Endometrial microvascular endothelial cells (primary cell): ENCODE results near the gene PREX1. TPM values are rescaled to one million over a fixed set of nuclear protein-coding genes. Genes with fewer than 3 reads are reported as not detected.

Experiments
- in situ Hi-C: cut with HindIII; loops from 2 replicates; pipeline ENCODE4 v1.10.0; 2017; ENCODE audit warnings: low sequenced_read_pairs, low pct_unique_long_range_greater_than_20kb; ENCODE audit errors: inconsistent ontology term
- total RNA-seq: library from RNA; depleted of rRNA; stranded (reverse); fragments of >200 nt; gene quantifications from one replicate; pipeline ENCODE4 v1.2.3, GENCODE V29; 2015; ENCODE audit errors: inconsistent ontology term

Gene PREX1
- total RNA-seq, 1 donor from 2014 or later = 60.5 TPM

- in situ Hi-C loops = no loop called here
Observed at GRCh38 chr20:48684501-48685041, 143.2 kb downstream of the PREX1 start.

- in situ Hi-C loops = no loop called here
Observed at GRCh38 chr20:48683467-48684175, 144.2 kb downstream of the PREX1 start.

- in situ Hi-C loops = no loop called here
Observed at GRCh38 chr20:48682529-48683363, 145.1 kb downstream of the PREX1 start.

- in situ Hi-C loops = no loop called here
Observed at GRCh38 chr20:48681873-48682426, 145.8 kb downstream of the PREX1 start.

- in situ Hi-C loops = no loop called here
Observed at GRCh38 chr20:48681201-48681872, 146.5 kb downstream of the PREX1 start.

GRCh38 chr20:48680650-48681049 is 147.1 kb downstream of the PREX1 start:
- in situ Hi-C loops = no loop called here

GRCh38 chr20:48679599-48679998 is 148.2 kb downstream of the PREX1 start:
- in situ Hi-C loops = no loop called here

GRCh38 chr20:48679011-48679410 is 148.8 kb downstream of the PREX1 start:
- in situ Hi-C loops = no loop called here

GRCh38 chr20:48678421-48678820 is 149.4 kb downstream of the PREX1 start:
- in situ Hi-C loops = no loop called here

GRCh38 chr20:48676795-48677460 is 150.9 kb downstream of the PREX1 start:
- in situ Hi-C loops = no loop called here

GRCh38 chr20:48676125-48676524 is 151.7 kb downstream of the PREX1 start:
- in situ Hi-C loops = no loop called here

GRCh38 chr20:48674461-48674860 is 153.3 kb downstream of the PREX1 start:
- in situ Hi-C loops = no loop called here

- in situ Hi-C loops = no loop called here
Observed at GRCh38 chr20:48673507-48673906, 154.3 kb downstream of the PREX1 start.

GRCh38 chr20:48672324-48672723 is 155.5 kb downstream of the PREX1 start:
- in situ Hi-C loops = no loop called here

GRCh38 chr20:48671141-48671540 is 156.7 kb downstream of the PREX1 start:
- in situ Hi-C loops = no loop called here

- in situ Hi-C loops = no loop called here
Observed at GRCh38 chr20:48669946-48670605, 157.7 kb downstream of the PREX1 start.

- in situ Hi-C loops = no loop called here
Observed at GRCh38 chr20:48668451-48668946, 159.3 kb downstream of the PREX1 start.

- in situ Hi-C loops = no loop called here
Observed at GRCh38 chr20:48667889-48668413, 159.8 kb downstream of the PREX1 start.
